NB4 (cell line): ENCODE data around the gene ZFYVE21.

Source experiments
- MYC ChIP-seq: IDR thresholded peaks from 2 replicates; pipeline ENCODE4 v1.6.1; 2011; ENCODE audit warnings: low read depth, low read length
- POLR2A ChIP-seq: IDR thresholded peaks from 2 replicates; pipeline ENCODE4 v1.6.1; 2011; ENCODE audit warnings: mild to moderate bottlenecking; ENCODE audit not compliant: insufficient read length; ENCODE audit errors: extremely low read depth
- TF ChIP-seq, protein P1 (sequence below): IDR thresholded peaks from one replicate; pipeline ENCODE4 v1.5.1; 2012; ENCODE audit warnings: low read depth, low read length
- TF ChIP-seq, protein P2 (sequence below): IDR thresholded peaks from 2 replicates; pipeline ENCODE4 v1.6.1; 2011; ENCODE audit warnings: low read depth, low read length

DNA sequence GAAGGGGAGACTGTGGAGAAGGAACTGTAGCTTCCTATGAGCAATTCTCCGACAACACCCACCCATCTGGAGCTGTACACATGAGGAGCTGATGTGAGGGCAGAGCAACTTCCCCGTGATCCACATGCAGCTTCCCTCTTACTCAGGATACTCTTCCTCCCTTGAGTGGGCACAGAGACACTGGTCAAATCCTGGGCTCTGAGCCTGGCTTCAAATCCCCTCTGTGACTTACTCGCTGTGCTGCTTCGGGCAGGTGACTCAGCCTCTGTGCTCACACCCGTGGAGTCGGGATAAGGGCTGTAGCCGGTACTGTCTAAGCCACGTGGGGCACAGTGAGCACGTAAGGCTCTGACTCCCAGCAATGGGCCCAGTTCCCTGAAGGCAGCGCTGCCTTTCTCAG, 31.1 kb downstream of the ZFYVE21 start:
- TF ChIP-seq, protein P1, sequence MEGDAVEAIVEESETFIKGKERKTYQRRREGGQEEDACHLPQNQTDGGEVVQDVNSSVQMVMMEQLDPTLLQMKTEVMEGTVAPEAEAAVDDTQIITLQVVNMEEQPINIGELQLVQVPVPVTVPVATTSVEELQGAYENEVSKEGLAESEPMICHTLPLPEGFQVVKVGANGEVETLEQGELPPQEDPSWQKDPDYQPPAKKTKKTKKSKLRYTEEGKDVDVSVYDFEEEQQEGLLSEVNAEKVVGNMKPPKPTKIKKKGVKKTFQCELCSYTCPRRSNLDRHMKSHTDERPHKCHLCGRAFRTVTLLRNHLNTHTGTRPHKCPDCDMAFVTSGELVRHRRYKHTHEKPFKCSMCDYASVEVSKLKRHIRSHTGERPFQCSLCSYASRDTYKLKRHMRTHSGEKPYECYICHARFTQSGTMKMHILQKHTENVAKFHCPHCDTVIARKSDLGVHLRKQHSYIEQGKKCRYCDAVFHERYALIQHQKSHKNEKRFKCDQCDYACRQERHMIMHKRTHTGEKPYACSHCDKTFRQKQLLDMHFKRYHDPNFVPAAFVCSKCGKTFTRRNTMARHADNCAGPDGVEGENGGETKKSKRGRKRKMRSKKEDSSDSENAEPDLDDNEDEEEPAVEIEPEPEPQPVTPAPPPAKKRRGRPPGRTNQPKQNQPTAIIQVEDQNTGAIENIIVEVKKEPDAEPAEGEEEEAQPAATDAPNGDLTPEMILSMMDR: no peak
- TF ChIP-seq POLR2A (no peak), MYC (no peak)
- TF ChIP-seq, protein P2, sequence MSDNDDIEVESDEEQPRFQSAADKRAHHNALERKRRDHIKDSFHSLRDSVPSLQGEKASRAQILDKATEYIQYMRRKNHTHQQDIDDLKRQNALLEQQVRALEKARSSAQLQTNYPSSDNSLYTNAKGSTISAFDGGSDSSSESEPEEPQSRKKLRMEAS: no peak
